ENCODE results near the gene VPS4A. TPM values are rescaled to one million over a fixed set of nuclear protein-coding genes. Genes with fewer than 3 reads are reported as not detected.

VPS4A gene
- total RNA-seq, 3 donors from 2014 or later, result 31.3 to 43.8 (median 32.4) TPM

DNA sequence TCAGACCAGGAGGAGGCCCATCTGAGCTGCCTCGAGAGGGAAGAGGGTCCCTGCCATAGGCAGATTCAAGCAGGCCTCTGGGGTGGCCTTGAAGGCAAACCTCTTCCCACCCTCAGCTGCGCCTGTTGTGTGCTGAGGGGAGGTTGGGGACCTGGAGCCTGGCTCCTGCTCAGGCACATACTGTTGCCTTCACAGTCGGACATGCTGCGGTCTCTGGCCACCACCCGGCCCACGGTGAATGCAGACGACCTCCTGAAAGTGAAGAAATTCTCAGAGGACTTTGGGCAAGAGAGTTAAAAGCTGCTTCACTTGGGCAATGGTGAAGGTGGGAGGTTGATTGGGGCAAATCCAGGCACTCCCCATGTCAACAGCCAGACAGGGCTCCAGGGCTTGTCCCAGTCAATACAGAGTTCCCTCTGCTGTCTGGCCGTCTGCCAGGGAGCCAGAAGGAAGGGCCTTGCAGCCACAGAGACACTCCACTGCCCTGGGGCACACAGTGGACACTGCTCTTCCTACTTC is 12.9 kb downstream of the VPS4A start:
- DNase-seq (ENCODE audit: low spot score in 2 of 2), result peak in 1 of 2 donors; percentile 53
- TF ChIP-seq POLR2AphosphoS5 (IDR thresholded peaks at IDR 0.05), result no peak
- TF ChIP-seq, protein P1, sequence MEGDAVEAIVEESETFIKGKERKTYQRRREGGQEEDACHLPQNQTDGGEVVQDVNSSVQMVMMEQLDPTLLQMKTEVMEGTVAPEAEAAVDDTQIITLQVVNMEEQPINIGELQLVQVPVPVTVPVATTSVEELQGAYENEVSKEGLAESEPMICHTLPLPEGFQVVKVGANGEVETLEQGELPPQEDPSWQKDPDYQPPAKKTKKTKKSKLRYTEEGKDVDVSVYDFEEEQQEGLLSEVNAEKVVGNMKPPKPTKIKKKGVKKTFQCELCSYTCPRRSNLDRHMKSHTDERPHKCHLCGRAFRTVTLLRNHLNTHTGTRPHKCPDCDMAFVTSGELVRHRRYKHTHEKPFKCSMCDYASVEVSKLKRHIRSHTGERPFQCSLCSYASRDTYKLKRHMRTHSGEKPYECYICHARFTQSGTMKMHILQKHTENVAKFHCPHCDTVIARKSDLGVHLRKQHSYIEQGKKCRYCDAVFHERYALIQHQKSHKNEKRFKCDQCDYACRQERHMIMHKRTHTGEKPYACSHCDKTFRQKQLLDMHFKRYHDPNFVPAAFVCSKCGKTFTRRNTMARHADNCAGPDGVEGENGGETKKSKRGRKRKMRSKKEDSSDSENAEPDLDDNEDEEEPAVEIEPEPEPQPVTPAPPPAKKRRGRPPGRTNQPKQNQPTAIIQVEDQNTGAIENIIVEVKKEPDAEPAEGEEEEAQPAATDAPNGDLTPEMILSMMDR (IDR thresholded peaks at IDR 0.05), result no peak
- TF ChIP-seq POLR2A (IDR thresholded peaks at IDR 0.05), result no peak
- Histone ChIP-seq H3K27ac (no peak overlapping the region), H3K4me1 (peaks cover 0 to 10% of the 10 kb centered on the region in 2 donors), H3K4me3 (no peak overlapping the region), H3K9me3 (no peaks in the 10 kb centered on the region), H3K36me3 (peaks cover 16% of the 10 kb centered on the region), H3K27me3 (no peaks in the 10 kb centered on the region)
- intact Hi-C loops (cut with DNase I; ENCODE audit: low total_unique reads), result no loop called here

- Histone ChIP-seq H3K4me3 (no peak overlapping the region), H3K27me3 (no peaks in the 10 kb centered on the region), H3K27ac (no peak overlapping the region), H3K9me3 (no peaks in the 10 kb centered on the region), H3K4me1 (peaks cover 4 to 12% of the 10 kb centered on the region in 2 donors), H3K36me3 (peaks cover 9% of the 10 kb centered on the region)
- no peak for TF ChIP-seq POLR2AphosphoS5 (IDR thresholded peaks at IDR 0.05)
- TF ChIP-seq, protein P1 (IDR thresholded peaks at IDR 0.05), result no peak
- no peak for DNase-seq (ENCODE audit: low spot score in 2 of 2)
- intact Hi-C loops (cut with DNase I; ENCODE audit: low total_unique reads), result no loop called here
Observed at GRCh38 chr16:69324585-69325253, 13.6 kb downstream of the VPS4A start.

GRCh38 chr16:69325784-69326171 is 14.6 kb downstream of the VPS4A start:
- TF ChIP-seq POLR2AphosphoS5 (IDR thresholded peaks at IDR 0.05), result no peak
- TF ChIP-seq, protein P1 (IDR thresholded peaks at IDR 0.05), result no peak
- H3K27ac ChIP-seq, result no peak overlapping the region

GRCh38 chr16:69326172-69326873 is 15.2 kb downstream of the VPS4A start:
- DNase-seq (ENCODE audit: low spot score in 2 of 2), result no peak

More at GRCh38 chr16:69325784-69326171, 14.6 kb downstream of the VPS4A start:
- no peak overlapping the region for H3K4me3 ChIP-seq
- intact Hi-C loops (cut with DNase I; ENCODE audit: low total_unique reads), result no loop called here
- H3K9me3 ChIP-seq, result no peaks in the 10 kb centered on the region
- no peaks in the 10 kb centered on the region for H3K27me3 ChIP-seq
- peaks cover 4 to 12% of the 10 kb centered on the region in 2 donors for H3K4me1 ChIP-seq
- no peaks in the 10 kb centered on the region for H3K36me3 ChIP-seq
- no peak for DNase-seq (ENCODE audit: low spot score in 2 of 2)

More at GRCh38 chr16:69326172-69326873, 15.2 kb downstream of the VPS4A start:
- H3K4me3 ChIP-seq, result no peak overlapping the region
- intact Hi-C loops (cut with DNase I; ENCODE audit: low total_unique reads), result no loop called here
- H3K36me3 ChIP-seq, result no peaks in the 10 kb centered on the region
- TF ChIP-seq POLR2A (IDR thresholded peaks at IDR 0.05) (no peak), POLR2AphosphoS5 (IDR thresholded peaks at IDR 0.05) (no peak)
- TF ChIP-seq, protein P1 (IDR thresholded peaks at IDR 0.05), result no peak
- no peak overlapping the region for H3K27ac ChIP-seq
- peaks cover 4 to 12% of the 10 kb centered on the region in 2 donors for H3K4me1 ChIP-seq
- no peaks in the 10 kb centered on the region for H3K27me3 ChIP-seq
- H3K9me3 ChIP-seq, result no peaks in the 10 kb centered on the region
